KMS-11 (cell line): Measurements from ENCODE around the gene CDC34.

Experiments used
- H2AFZ ChIP-seq: fragments of 200-600 bp; sonication (generic); 2 replicates; pipeline ENCODE4 v1.6.1; 2016; ENCODE audit warnings: antibody characterized with exemption, mixed run types, low read depth
- H3K27ac ChIP-seq: fragments of 200-600 bp; sonication (generic); 2 replicates; pipeline ENCODE4 v1.6.1; 2016; ENCODE audit warnings: mild to moderate bottlenecking, mixed run types
- H3K27me3 ChIP-seq: fragments of 200-600 bp; sonication (generic); 2 replicates; pipeline ENCODE4 v1.6.1; 2017; ENCODE audit warnings: mild to moderate bottlenecking, low read depth, mixed run types, moderate library complexity; ENCODE audit not compliant: insufficient read depth
- H3K36me3 ChIP-seq: fragments of 200-600 bp; sonication (generic); 2 replicates; pipeline ENCODE4 v1.6.1; 2017; ENCODE audit warnings: mild to moderate bottlenecking, mixed run types; ENCODE audit not compliant: insufficient read depth
- H3K4me1 ChIP-seq: fragments of 200-600 bp; sonication (generic); 2 replicates; pipeline ENCODE4 v1.6.1; 2016; ENCODE audit warnings: mild to moderate bottlenecking, low read depth, mixed run types; ENCODE audit not compliant: poor library complexity, severe bottlenecking
- H3K4me2 ChIP-seq: fragments of 200-600 bp; sonication (generic); 2 replicates; pipeline ENCODE4 v1.7.0; 2016; ENCODE audit warnings: mild to moderate bottlenecking, mixed run types
- H3K4me3 ChIP-seq: fragments of 200-600 bp; sonication (generic); IDR thresholded peaks from 2 replicates; pipeline ENCODE4 v1.6.1; 2017; ENCODE audit warnings: low read depth, low read length, mixed read lengths; ENCODE audit not compliant: insufficient read depth
- H3K79me2 ChIP-seq: fragments of 200-600 bp; sonication (generic); 2 replicates; pipeline ENCODE4 v1.6.1; 2016; ENCODE audit warnings: low read depth, mixed run types; ENCODE audit not compliant: insufficient read depth
- H3K9ac ChIP-seq: fragments of 200-600 bp; sonication (generic); 2 replicates; pipeline ENCODE4 v1.6.1; 2016; ENCODE audit warnings: mild to moderate bottlenecking, mixed run types
- H4K20me1 ChIP-seq: fragments of 200-600 bp; sonication (generic); 2 replicates; pipeline ENCODE4 v1.6.1; 2016; ENCODE audit warnings: mild to moderate bottlenecking, mixed run types; ENCODE audit not compliant: insufficient read depth
- CTCF ChIP-seq: fragments of 200-600 bp; sonication (generic); conservative IDR thresholded peaks from 2 replicates; pipeline ENCODE4 v1.6.1; 2017; ENCODE audit warnings: low read depth, mild to moderate bottlenecking, antibody characterized with exemption, low read length, moderate library complexity, mixed read lengths

The CDC34 gene

GRCh38 chr19:540867-541637, 9.5 kb downstream of the CDC34 start:
- no peaks in the 10 kb centered on the region for H3K36me3 ChIP-seq
- no peak overlapping the region for H3K9ac ChIP-seq
- no peak overlapping the region for H3K4me2 ChIP-seq
- H3K27me3 ChIP-seq = no peaks in the 10 kb centered on the region; the same call in 1 of the 2 replicates
- no peak overlapping the region for H3K27ac ChIP-seq
- TF ChIP-seq CTCF = no peak
- no peak overlapping the region for H3K4me3 ChIP-seq
- no peaks in the 10 kb centered on the region for H3K79me2 ChIP-seq
- H2AFZ ChIP-seq = no peak overlapping the region
- H3K4me1 ChIP-seq = no peaks in the 10 kb centered on the region
- no peaks in the 10 kb centered on the region for H4K20me1 ChIP-seq

GRCh38 chr19:541699-542098, 10.1 kb downstream of the CDC34 start:
- Histone ChIP-seq H3K27ac (no peak overlapping the region), H3K9ac (no peak overlapping the region), H3K79me2 (no peaks in the 10 kb centered on the region), H2AFZ (no peak overlapping the region), H3K27me3 (no peaks in the 10 kb centered on the region; the same call in 1 of the 2 replicates), H3K4me2 (no peak overlapping the region), H3K4me1 (no peaks in the 10 kb centered on the region), H4K20me1 (no peaks in the 10 kb centered on the region), H3K36me3 (no peaks in the 10 kb centered on the region), H3K4me3 (no peak overlapping the region)
- no peak for TF ChIP-seq CTCF

GRCh38 chr19:542173-542866, 10.8 kb downstream of the CDC34 start:
- no peak overlapping the region for H3K9ac ChIP-seq
- H3K4me3 ChIP-seq = no peak overlapping the region
- H2AFZ ChIP-seq = no peak overlapping the region
- H3K4me2 ChIP-seq = no peak overlapping the region
- H4K20me1 ChIP-seq = no peaks in the 10 kb centered on the region
- no peaks in the 10 kb centered on the region; the same call in 1 of the 2 replicates for H3K27me3 ChIP-seq
- TF ChIP-seq CTCF = no peak
- H3K79me2 ChIP-seq = no peaks in the 10 kb centered on the region
- H3K27ac ChIP-seq = no peak overlapping the region
- H3K36me3 ChIP-seq = no peaks in the 10 kb centered on the region
- no peaks in the 10 kb centered on the region for H3K4me1 ChIP-seq

GRCh38 chr19:543910-544608, 12.5 kb downstream of the CDC34 start, which contains the start of gene GZMM:
Gene GZMM (plus strand): TSS chr19:544053. CDS start chr19:544072, 19 bp downstream.
- H3K9ac ChIP-seq = no peak within 1 kb of the TSS
- H3K79me2 ChIP-seq = no peaks in the 10 kb centered on the region
- no peak within 1 kb of the TSS for H2AFZ ChIP-seq
- H3K27me3 ChIP-seq = peaks cover 2% of the 10 kb centered on the region; the same call in 1 of the 2 replicates
- H3K36me3 ChIP-seq = no peaks in the 10 kb centered on the region
- no peak within 1 kb of the TSS for H3K4me2 ChIP-seq
- H4K20me1 ChIP-seq = no peaks in the 10 kb centered on the region
- no peaks in the 10 kb centered on the region for H3K4me1 ChIP-seq
- no peak within 1 kb of the TSS for H3K4me3 ChIP-seq
- TF ChIP-seq CTCF = no peak
- H3K27ac ChIP-seq = no peak within 1 kb of the TSS
